Neutrophil (primary cell): ENCODE measurements around the gene SLC1A7.

ENCODE experiments used
- H3K27ac ChIP-seq: fragments of 200-600 bp; sonication (generic); 2 replicates; pipeline ENCODE4 v1.5.1; 2016; ENCODE audit warnings: mild to moderate bottlenecking, moderate library complexity
- H3K27me3 ChIP-seq: fragments of 200-600 bp; sonication (generic); 2 replicates; pipeline ENCODE4 v1.6.0; 2016; ENCODE audit warnings: mild to moderate bottlenecking
- H3K36me3 ChIP-seq: fragments of 200-600 bp; sonication (generic); 2 replicates; pipeline ENCODE4 v1.5.1; 2017
- H3K4me1 ChIP-seq, 2 experiments: fragments of 200-600 bp in 1 of 2; sonication (generic) in 1 of 2; 1 replicate in 1 of 2; 2 replicates in 1 of 2; pipeline versions ENCODE4 v1.5.1 to v1.6.1; 2013 to 2016; ENCODE audit warnings: low read depth in 1 of 2, low read length in 1 of 2, mild to moderate bottlenecking in 1 of 2, moderate library complexity in 1 of 2; ENCODE audit not compliant: control insufficient read depth in 1 of 2, insufficient read depth in 1 of 2
- H3K4me3 ChIP-seq, 2 experiments: fragments of 200-600 bp in 1 of 2; sonication (generic) in 1 of 2; 1 replicate in 1 of 2; 2 replicates in 1 of 2; pipeline ENCODE4 v1.5.1; 2013 to 2016; ENCODE audit warnings: low read depth in 1 of 2, low read length in 1 of 2, mild to moderate bottlenecking in 1 of 2, moderate library complexity in 1 of 2
- H3K9me3 ChIP-seq: fragments of 200-600 bp; sonication (generic); 2 replicates; pipeline ENCODE4 v1.5.1; 2016
- CTCF ChIP-seq: fragments of 200-600 bp; sonication (generic); IDR thresholded peaks from 2 replicates; pipeline ENCODE4 v1.5.1; 2016; ENCODE audit warnings: antibody characterized with exemption

Gene SLC1A7

GRCh38 chr1:53125122-53125521 is 17.3 kb downstream of the SLC1A7 start:
- H3K9me3 ChIP-seq, result no peaks in the 10 kb centered on the region
- H3K27ac ChIP-seq, result no peak overlapping the region
- H3K4me3 ChIP-seq, result no peak overlapping the region
- H3K27me3 ChIP-seq, result no peaks in the 10 kb centered on the region
- no peak for TF ChIP-seq CTCF
- H3K4me1 ChIP-seq, result no peaks in the 10 kb centered on the region
- no peaks in the 10 kb centered on the region for H3K36me3 ChIP-seq

GRCh38 chr1:53123453-53124140 is 18.8 kb downstream of the SLC1A7 start:
- Histone ChIP-seq H3K27me3 (no peaks in the 10 kb centered on the region), H3K4me1 (no peaks in the 10 kb centered on the region), H3K27ac (no peak overlapping the region), H3K9me3 (no peaks in the 10 kb centered on the region), H3K36me3 (no peaks in the 10 kb centered on the region), H3K4me3 (no peak overlapping the region)
- TF ChIP-seq CTCF, result no peak

- TF ChIP-seq CTCF, result no peak
- Histone ChIP-seq H3K36me3 (no peaks in the 10 kb centered on the region), H3K9me3 (no peaks in the 10 kb centered on the region), H3K4me1 (no peaks in the 10 kb centered on the region), H3K27ac (no peak overlapping the region), H3K4me3 (no peak overlapping the region), H3K27me3 (no peaks in the 10 kb centered on the region)
Observed at GRCh38 chr1:53122961-53123413, 19.5 kb downstream of the SLC1A7 start.

- Histone ChIP-seq H3K27me3 (no peaks in the 10 kb centered on the region), H3K27ac (no peak overlapping the region), H3K4me1 (no peaks in the 10 kb centered on the region), H3K4me3 (no peak overlapping the region), H3K36me3 (no peaks in the 10 kb centered on the region), H3K9me3 (no peaks in the 10 kb centered on the region)
- TF ChIP-seq CTCF, result no peak
Observed at GRCh38 chr1:53122201-53122885, 20.1 kb downstream of the SLC1A7 start.

GRCh38 chr1:53121319-53122172 is 20.9 kb downstream of the SLC1A7 start:
- Histone ChIP-seq H3K27ac (no peak overlapping the region), H3K27me3 (no peaks in the 10 kb centered on the region), H3K9me3 (no peaks in the 10 kb centered on the region), H3K4me3 (no peak overlapping the region), H3K4me1 (no peaks in the 10 kb centered on the region), H3K36me3 (no peaks in the 10 kb centered on the region)
- TF ChIP-seq CTCF, result no peak
